GM04504 (cell line): Measurements from ENCODE around the gene ETV6.
"Not testable (repeated sequence)": the region's sequence is repeated elsewhere in the genome, so short reads cannot be mapped to it uniquely, and the experiment has no call there.

Source experiments
- DNase-seq: peaks from one replicate; pipeline ENCODE4 v3.0.0-alpha.2; 2012; ENCODE audit warnings: low read depth

The ETV6 gene

GRCh38 chr12:11669348-11669747 is 19.9 kb downstream of the ETV6 start:
- no peak for DNase-seq

- no peak for DNase-seq
These were observed 23.1 kb downstream of the ETV6 start for GRCh38 chr12:11672256-11673191.

GRCh38 chr12:11673666-11674461 is 24.4 kb downstream of the ETV6 start:
- DNase-seq = no peak

GRCh38 chr12:11674894-11675390 is 25.5 kb downstream of the ETV6 start:
- no peak for DNase-seq

- no peak for DNase-seq
These were observed 26.6 kb downstream of the ETV6 start for GRCh38 chr12:11676052-11676451.

GRCh38 chr12:11677093-11677492 is 27.6 kb downstream of the ETV6 start:
- DNase-seq = no peak

- no peak for DNase-seq
These were observed 28.3 kb downstream of the ETV6 start for GRCh38 chr12:11677752-11678151.

GRCh38 chr12:11678781-11679180 is 29.3 kb downstream of the ETV6 start:
- DNase-seq = no peak

- no peak for DNase-seq
These were observed 31.7 kb downstream of the ETV6 start for GRCh38 chr12:11681207-11681606.

GRCh38 chr12:11681695-11682094 is 32.2 kb downstream of the ETV6 start:
- DNase-seq = not testable (repeated sequence)

- no peak for DNase-seq
These were observed 34.9 kb downstream of the ETV6 start for GRCh38 chr12:11684393-11684792.

- DNase-seq = no peak
These were observed 35.3 kb downstream of the ETV6 start for GRCh38 chr12:11684811-11685210.

- no peak for DNase-seq
These were observed 35.8 kb downstream of the ETV6 start for GRCh38 chr12:11685316-11685715.

GRCh38 chr12:11685716-11686115 is 36.2 kb downstream of the ETV6 start:
- DNase-seq = no peak

- DNase-seq = no peak
These were observed 36.6 kb downstream of the ETV6 start for GRCh38 chr12:11686120-11686519.

GRCh38 chr12:11687528-11687927 is 38.1 kb downstream of the ETV6 start:
- DNase-seq = no peak

- DNase-seq = no peak
These were observed 38.9 kb downstream of the ETV6 start for GRCh38 chr12:11688379-11688778.

- DNase-seq = peak; percentile 15
These were observed 39.4 kb downstream of the ETV6 start for GRCh38 chr12:11688831-11689230.

- DNase-seq = no peak
These were observed 40.2 kb downstream of the ETV6 start for GRCh38 chr12:11689591-11690186.

- no peak for DNase-seq
These were observed 43.6 kb downstream of the ETV6 start for GRCh38 chr12:11693067-11693466.

- DNase-seq = no peak
These were observed 44.1 kb downstream of the ETV6 start for GRCh38 chr12:11693601-11694000.

- DNase-seq = no peak
These were observed 45.1 kb downstream of the ETV6 start for GRCh38 chr12:11694528-11694927.
